GM08714 (cell line): ENCODE measurements around the gene MRPL50.

ENCODE experiments used
- H3K4me3 ChIP-seq: fragments of 200-500 bp; sonication (Bioruptor generic); 2 replicates; pipeline ENCODE4 v1.5.1; 2014; ENCODE audit warnings: mild to moderate bottlenecking, low read length, inconsistent platforms
- ZNF274 ChIP-seq: IDR thresholded peaks from 2 replicates; pipeline ENCODE4 v1.6.1; 2012; ENCODE audit warnings: mild to moderate bottlenecking, low read depth, low read length

MRPL50 gene

DNA sequence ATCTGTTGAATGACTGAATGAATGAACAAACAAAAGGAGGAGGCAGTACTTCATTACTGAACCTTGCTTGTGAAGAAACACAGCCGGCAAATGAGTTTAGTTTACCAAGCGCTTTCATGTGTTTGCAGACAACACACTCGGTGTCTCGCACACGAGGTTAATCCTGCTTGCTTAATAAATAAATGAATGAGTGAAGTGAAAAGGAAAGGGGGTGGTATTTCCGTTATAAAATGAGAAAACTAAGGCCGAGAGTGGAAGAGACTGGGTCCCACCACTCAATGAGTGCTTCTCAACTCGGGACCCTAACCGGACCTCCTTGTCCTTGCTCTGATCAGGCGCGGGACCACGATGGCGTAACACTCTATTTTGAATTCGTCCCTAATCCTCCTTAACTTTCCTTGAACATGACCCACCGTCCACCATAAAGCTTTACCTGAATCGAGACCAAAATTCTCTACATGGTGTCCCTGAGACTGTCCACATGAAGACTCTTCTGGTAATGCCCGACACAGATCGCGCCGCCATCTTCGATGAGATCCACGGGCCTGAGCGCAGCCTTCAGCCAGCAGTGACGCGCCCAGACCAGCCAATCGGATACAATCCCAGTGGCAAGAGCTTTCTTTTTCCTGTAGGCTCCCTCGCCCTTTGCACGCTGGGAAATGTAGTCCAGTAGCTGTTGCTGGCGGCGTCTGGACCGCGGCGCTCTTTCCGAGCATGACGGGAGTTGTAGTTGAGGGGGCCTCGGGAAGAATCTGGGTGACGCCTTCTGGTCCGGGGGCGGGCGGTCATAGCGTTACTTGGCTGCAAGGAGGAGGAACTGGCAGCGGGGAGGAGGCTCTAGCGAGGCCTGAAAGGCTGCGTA, at the start of gene MRPL50, which contains the start of gene ZNF189:
Gene MRPL50, minus strand, starts transcription at position 551 of the 862 bp plus-strand sequence. Its CDS starts 26 bp downstream, at position 525.
Gene ZNF189, plus strand, starts transcription at position 784 of the 862 bp plus-strand sequence. CDS start 306 bp downstream, outside the sequence.
- TF ChIP-seq ZNF274 = no peak
- H3K4me3 ChIP-seq = peak within 1 kb of the TSS; percentile 99

DNA sequence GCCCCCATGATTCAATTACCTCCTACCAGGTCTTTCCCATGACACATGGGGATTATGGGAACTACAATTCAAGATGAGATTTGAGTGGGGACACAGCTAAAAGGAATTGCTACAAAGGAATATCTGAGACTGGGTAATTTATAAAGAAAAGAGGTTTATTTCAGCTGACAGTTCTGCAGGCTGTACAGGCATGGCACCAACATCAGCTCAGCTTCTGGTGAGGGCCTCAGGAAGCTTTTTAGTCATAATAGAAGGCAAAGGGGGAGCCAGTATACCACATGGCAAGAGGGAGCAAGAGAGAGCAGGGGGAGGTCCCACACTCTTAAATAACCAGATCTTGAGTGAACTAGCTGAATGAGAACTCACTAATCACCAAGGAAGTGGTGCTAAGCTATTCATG, 48.3 kb upstream of the MRPL50 start:
- H3K4me3 ChIP-seq = no peak overlapping the region
- no peak for TF ChIP-seq ZNF274

DNA sequence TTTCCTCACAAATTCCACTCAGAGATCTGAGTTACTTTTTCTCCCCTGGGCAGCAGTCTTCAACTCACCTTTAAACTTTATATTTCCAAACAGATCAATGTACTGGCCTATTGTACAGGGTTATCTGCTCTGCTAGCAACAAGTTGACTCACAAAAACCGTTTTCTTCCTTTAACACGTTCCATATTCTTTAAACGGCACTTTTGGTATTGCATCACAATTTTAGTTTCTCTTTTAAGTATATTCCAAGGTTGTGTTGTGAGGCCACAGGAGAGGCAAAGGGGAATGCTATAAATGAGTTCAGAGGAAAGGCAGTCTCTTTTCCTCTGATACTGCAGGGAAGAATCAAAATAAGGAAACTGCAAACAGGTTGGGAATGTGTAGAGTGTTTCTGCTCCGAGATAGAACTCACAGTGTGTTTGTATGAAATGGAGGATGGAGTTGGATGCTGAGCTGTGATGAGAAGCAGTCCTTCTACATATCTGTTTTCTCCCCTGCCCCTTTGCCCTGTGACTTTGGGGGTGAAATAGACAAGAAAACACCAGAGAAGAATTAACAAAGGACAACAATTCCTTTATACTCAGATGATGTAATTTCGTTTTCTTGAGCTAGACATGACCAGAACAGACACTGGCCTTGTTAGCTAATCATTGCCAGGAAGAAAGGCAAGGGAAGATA, 47.1 kb upstream of the MRPL50 start:
- TF ChIP-seq ZNF274 = no peak

DNA sequence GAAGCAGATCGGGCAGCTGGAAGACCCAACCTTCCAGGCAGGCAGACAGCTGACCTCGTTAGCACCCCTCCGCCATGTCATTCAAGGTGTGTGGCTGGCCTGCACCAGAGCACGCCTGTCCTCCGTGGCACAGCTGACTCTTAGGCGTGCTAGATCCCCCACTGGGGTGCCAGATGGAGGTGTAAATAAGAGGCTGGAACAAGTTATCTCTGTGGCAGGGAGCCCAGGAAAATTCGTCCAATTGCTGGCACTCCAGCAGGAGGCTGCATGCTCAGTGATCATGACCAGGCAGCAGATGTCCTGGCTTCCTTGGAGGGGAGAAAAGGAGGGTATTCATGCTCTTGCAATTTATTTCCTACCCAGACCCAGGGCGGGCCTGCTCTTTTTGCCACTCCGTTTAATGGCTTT, 45.0 kb upstream of the MRPL50 start:
- H3K4me3 ChIP-seq = no peak overlapping the region
- TF ChIP-seq ZNF274 = no peak

More for the DNA sequence above, 47.1 kb upstream of the MRPL50 start:
- H3K4me3 ChIP-seq = no peak overlapping the region

DNA sequence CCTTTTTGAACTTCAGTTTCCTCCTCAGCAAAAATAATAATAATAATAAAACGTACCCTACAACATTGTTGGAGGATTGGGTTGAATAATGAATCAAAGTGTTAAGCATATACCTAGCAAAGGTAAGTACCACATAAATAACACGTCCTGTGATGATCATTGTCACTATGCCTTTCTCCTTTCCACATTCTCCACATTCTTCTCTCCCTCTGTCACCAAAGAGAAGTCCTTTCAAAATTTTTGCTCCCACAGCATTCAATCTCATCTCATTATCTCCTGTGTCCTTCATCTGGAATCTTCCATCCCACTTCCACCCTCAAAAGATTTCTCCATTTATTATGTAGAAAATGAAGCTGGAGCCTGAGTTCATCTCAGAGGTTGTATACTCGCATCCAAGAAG, 44.3 kb upstream of the MRPL50 start:
- TF ChIP-seq ZNF274 = no peak

DNA sequence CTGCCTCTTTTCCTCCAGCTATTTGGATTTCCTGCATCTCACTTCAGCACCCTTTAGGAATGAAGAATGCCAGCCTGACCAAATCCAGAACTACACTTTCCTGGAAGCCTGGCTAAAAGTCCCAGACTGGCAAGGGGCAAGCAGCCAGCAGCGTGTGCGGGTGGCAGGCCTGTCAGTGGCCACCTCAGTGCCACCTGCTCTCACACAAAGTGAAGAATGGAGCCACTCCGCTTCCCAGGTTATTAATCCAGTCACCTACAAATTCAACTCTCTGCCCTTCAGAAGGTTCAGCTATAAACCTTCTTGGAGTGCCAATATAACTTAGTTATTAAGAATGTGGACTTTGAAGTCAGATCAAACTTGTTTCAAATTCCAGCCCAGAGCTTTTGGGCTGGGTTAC, 43.9 kb upstream of the MRPL50 start:
- TF ChIP-seq ZNF274 = no peak
- H3K4me3 ChIP-seq = no peak overlapping the region

More for the DNA sequence above, 44.3 kb upstream of the MRPL50 start:
- no peak overlapping the region for H3K4me3 ChIP-seq

DNA sequence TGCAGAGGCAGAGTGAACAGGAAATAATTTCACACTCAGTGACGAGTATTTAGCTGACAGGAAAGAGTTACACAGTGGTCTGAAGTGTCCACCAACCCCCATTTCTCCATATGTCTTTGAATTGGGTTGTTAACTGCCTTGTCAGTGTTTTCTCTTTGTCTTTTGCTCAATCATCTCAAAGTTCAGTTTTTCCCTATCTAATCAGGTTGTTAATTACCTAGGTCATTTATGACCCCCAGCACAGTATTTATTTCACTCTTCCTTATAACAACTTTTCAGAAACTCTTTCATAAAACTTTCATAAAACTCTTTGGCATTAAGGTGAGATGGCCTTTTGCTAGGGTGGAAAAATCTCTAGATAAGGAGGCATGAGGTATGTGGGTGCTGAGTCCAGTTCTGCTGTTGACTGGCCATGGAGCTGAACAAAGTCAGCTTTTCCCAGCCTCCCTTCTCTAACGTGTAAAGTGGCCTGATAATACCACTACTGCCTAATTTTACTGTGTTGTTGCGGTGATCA, 42.4 kb upstream of the MRPL50 start:
- no peak overlapping the region for H3K4me3 ChIP-seq
- TF ChIP-seq ZNF274 = no peak

DNA sequence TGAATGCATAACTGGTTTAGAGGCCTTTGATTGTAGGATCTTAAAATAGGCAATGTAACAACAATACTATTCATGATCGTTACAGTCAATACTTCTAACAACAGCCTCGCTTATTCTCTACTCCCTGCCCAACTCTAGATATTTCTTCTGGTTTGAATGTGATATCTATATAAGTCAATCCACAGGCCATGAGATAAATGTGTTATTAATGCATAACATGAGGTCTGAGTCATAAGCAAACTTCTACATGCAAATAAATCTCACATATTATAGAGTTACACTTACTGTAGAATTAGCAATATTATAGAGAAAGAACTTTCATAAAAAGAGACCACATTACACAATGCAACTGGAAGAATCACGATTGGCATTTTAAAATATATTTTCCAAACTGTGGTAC, 40.1 kb upstream of the MRPL50 start:
- TF ChIP-seq ZNF274 = no peak

DNA sequence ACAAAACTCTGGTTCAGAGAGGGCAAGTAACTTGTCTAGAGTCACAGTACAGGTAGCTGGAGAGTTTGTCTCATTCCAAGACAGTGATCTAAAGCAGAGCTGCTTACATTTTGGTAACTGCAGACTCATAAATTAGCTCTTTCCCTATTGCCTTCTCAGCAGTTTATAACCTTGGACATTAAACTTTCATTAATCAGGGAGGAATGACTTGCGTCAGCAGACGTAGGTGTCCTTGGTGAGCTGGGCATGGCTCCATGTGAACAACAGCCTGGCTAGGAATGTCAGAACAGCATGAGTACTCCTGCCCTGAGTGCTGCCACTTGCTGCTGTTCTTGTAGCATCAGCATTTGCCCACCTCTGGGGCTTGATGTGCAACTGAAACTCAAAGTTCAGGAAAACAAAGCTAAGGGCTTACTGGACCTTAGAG, 39.4 kb upstream of the MRPL50 start:
- no peak for TF ChIP-seq ZNF274

More for the DNA sequence above, 40.1 kb upstream of the MRPL50 start:
- no peak overlapping the region for H3K4me3 ChIP-seq

DNA sequence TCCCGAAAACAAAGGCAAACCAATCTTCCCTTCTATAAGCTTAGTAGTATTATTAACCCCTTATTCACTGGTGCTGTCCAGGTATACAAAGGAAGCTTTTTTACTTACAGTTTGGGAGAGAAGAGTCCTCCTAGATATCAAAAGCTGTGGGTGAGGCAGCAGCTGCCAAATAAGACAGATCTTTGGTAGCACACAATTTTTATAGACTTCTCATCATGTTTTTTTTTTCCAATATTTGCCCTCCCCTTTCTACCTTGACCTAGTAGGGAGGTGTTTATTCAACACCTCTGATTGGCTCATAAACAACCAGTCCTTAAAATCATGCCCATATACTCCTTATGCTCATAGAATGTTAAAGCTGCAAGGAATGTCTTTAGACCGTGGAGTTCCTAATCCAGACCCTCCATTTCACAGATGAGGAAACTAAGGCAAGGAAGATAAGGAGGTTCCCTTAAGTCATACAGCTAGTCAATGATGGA, 37.2 kb upstream of the MRPL50 start, which contains the start of gene ALDOB:
Gene ALDOB, minus strand, starts transcription at position 174 of the 479 bp plus-strand sequence. CDS start 4,887 bp downstream, outside the sequence.
- no peak within 1 kb of the TSS for H3K4me3 ChIP-seq
- TF ChIP-seq ZNF274 = no peak

More for the DNA sequence above, 39.4 kb upstream of the MRPL50 start:
- no peak overlapping the region for H3K4me3 ChIP-seq

DNA sequence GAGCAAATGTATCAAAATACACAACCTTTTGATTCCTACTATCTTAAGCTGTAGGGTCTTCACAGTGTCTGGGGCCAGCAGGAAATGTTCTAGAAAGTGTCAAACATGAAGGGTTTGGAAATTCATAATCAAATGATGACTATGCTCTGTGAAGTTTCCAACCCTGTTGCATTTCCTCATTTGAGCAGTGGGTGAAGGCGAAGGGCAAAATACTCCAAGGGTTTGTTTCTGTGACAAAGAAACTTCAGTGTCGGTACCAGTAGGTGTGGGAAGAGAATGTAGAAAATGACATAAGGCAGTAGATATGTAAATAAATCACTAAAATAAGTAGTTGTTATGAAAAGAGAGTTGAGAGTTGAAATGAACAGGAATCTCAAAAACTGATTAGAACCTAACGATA, 36.6 kb upstream of the MRPL50 start:
- no peak for TF ChIP-seq ZNF274
- H3K4me3 ChIP-seq = no peak overlapping the region

DNA sequence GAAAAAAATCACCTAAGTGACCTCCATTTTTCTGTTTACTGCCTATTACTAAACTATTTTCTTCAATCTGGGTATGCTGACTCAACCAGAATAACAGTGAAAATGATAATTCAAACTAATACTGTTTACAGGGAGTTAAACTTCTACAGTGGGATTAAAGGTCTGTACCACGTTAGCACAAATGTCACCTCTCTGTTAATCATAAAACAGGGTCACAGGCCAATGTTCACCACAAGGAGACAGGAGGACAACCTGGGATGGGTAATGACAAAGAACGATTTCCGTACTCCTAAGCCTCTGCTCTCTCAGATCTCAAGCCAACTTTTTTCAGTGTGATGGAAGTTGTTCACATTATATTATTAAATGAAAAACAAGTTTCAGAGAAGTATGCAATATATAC, 34.8 kb upstream of the MRPL50 start:
- TF ChIP-seq ZNF274 = no peak
- H3K4me3 ChIP-seq = no peak overlapping the region

DNA sequence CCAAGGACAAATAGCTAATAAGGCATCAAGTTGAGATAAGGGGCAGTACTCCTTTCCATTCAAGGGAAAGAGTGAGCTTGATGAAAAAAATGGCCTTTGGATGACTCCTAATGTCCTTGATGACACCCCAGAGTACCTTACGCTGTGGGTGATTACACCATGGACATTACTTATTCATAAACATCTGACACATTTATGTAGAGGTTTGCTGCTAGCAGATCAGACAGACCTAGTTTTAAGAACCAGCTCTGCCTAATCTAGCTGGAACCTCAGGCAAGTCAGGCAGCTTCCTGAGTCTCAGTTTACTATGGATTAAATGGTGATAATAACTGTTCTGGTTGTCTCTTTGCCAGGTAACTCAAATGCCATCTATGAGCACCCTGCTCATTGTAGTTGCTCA, 34.3 kb upstream of the MRPL50 start:
- TF ChIP-seq ZNF274 = no peak

DNA sequence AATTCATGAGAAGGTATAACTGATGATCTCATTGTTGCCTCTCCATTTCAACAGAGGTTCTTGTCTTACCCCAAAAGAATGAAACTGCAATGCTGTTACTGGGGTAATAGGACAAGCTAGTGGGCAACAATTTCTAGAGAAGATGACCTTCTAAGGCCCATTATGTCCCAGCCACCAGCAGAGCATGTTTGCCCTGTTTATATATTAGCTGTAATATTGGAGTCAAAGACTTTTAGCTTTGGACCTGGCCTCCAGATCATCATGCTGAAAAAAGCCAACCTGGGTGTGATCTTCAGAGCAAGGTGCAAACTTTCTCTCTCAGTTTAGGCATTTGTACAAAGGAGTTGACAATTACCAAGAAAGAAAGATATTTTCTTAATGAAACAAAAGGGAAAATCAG, 33.8 kb upstream of the MRPL50 start:
- TF ChIP-seq ZNF274 = no peak
- no peak overlapping the region for H3K4me3 ChIP-seq

More for the DNA sequence above, 34.3 kb upstream of the MRPL50 start:
- no peak overlapping the region for H3K4me3 ChIP-seq
